Measurements from ENCODE around the gene ANKRD10. TPM values are rescaled to one million over a fixed set of nuclear protein-coding genes. Genes with fewer than 3 reads are reported as not detected.
"Not testable (repeated sequence)": the region's sequence is repeated elsewhere in the genome, so short reads cannot be mapped to it uniquely, and the experiment has no call there.

ANKRD10 gene
- total RNA-seq, 4 donors from 2014 or later = 19.3 to 62.9 (median 29.4) TPM

DNA sequence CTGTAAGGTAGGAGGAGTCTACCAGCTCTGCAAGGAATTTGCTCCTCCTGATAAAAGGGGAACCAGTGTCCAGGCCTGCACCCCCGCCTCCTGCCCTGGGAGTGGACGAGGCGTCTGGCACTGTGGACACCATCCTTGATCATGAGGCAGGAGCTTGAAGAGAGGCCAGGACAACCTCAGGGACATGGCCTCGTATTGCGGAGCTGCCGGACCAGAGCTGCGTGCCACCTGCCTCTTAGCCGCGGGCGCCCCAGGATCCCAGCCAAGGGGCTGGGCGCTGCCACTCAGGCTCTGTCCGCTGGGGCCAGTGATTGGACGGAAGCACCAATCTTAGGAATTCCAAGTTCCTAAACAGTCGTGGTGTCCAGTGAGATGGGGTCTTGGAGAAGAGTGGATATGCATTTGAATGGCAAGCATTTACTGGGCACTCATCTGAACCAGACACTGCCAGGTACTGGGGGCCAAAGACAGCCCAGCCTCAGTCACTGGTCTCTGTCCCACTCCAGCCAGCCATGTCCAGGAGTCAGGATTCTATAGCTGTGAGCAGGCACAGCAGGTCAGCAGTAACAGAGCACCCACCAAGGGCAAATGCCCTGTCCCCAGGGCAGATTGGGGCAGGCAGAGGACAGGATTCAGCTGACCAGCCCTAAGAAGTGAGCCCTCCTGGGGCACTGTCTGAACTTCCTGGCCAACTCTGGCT, 39.1 kb upstream of the ANKRD10 start:
- Histone ChIP-seq H3K27me3 (no peaks in the 10 kb centered on the region), H3K4me3 (no peak overlapping the region), H3K27ac (peak overlapping the region in 1 of 4 donors; percentile 69), H3K4me1 (peaks cover 0 to 17% (median 0%) of the 10 kb centered on the region in 3 donors), H3K9me3 (no peaks in the 10 kb centered on the region), H3K36me3 (no peaks in the 10 kb centered on the region)
- TF ChIP-seq POLR2A (IDR thresholded peaks at IDR 0.05) = no peak
- intact Hi-C loops (cut with DNase I) = no loop called here
- 60% methylated on average over 1 of the region's 14 CpGs; no CpG with 5 or more reads in 1 of the 2 donors for whole genome bisulfite sequencing, 2 donors
- DNase-seq = no peak

DNA sequence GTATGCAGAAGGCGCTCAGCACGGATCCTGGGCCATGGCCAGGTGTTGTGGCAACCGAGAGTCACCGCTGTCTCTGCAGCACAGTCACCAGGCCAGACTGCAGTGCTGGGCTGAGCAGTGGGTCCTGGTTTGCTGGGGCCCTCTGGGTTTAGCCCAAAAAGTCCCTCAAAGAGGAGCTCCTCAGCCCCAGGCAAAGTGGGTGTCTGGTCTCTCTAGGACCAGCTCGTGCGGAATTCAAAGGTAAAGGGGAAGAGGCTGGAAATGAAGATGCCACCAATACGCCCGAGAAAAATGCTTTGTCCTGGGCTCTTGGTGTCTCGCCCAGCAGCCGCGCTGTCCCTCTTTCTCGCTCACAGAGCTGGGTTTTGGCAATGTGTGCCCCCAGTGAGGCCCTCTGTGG, 38.5 kb upstream of the ANKRD10 start:
- H3K4me3 ChIP-seq = no peak overlapping the region
- peaks cover 0 to 17% (median 0%) of the 10 kb centered on the region in 3 donors for H3K4me1 ChIP-seq
- H3K27ac ChIP-seq = no peak overlapping the region
- 100% methylated on average over 1 to 10 of the region's 12 CpGs for WGBS, 2 donors
- H3K9me3 ChIP-seq = no peaks in the 10 kb centered on the region
- no peaks in the 10 kb centered on the region for H3K27me3 ChIP-seq
- TF ChIP-seq, protein P1, sequence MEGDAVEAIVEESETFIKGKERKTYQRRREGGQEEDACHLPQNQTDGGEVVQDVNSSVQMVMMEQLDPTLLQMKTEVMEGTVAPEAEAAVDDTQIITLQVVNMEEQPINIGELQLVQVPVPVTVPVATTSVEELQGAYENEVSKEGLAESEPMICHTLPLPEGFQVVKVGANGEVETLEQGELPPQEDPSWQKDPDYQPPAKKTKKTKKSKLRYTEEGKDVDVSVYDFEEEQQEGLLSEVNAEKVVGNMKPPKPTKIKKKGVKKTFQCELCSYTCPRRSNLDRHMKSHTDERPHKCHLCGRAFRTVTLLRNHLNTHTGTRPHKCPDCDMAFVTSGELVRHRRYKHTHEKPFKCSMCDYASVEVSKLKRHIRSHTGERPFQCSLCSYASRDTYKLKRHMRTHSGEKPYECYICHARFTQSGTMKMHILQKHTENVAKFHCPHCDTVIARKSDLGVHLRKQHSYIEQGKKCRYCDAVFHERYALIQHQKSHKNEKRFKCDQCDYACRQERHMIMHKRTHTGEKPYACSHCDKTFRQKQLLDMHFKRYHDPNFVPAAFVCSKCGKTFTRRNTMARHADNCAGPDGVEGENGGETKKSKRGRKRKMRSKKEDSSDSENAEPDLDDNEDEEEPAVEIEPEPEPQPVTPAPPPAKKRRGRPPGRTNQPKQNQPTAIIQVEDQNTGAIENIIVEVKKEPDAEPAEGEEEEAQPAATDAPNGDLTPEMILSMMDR (IDR thresholded peaks at IDR 0.05) = no peak
- H3K36me3 ChIP-seq = no peaks in the 10 kb centered on the region
- no peak for DNase-seq
- intact Hi-C loops (cut with DNase I) = no loop called here

DNA sequence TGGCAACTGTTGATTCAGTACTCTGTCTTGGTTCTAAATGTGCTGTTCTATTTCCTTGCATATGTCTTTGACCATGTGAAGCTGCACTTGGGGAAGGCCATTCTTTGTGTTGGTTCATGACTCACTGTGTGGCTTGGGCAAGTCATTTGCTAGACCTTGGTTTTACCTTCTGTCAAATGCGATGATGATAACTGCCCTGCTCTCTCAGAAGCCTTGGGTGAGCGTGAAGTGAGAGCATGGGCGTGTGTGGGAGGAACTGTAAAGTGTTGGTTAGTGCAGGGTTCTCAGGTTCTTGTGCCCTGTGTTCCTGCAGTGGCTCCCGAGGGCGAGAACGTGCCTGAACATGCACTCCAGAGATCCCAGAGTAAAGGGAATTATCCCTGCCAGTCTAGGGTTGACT, 37.3 kb upstream of the ANKRD10 start:
- DNase-seq; intact Hi-C loops (cut with DNase I): not testable (repeated sequence)
- WGBS, 2 donors = 45 to 61% methylated on average over 2 to 3 of the region's 6 CpGs

DNA sequence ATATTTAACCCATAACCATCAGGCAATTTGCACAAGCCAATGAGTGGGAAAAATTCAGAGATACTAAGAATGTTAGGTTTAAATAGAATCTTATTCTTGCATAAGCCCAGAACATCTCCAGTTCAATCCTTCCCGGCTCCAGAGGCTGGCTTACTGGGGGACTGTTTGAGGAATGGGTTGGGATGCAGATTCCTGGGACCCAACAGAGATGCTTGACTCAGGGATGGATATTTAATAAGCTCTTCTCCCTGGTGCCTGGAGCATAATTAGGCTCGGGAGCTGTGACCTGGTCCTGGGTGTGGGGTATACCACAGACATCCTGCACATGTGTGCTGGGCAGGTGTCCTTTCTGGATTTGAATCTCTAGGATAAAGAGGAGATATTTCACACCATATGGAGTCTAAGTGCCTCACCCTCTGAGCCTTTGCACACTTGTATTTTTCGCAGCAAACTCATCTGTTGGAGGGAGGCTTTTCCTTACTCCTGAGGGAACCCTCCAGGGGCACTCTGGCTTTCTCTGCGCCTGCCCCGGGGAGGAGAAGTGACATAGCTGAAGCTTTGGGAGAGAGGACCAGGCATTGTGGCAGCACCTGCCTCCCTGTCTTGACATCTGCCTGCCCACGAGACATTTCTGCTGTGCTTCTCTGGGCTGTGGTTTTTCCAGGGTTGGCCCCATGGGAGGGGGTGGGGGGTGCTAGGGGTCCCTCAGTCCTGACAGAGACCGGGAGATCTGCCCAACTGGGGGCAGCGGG, 36.1 kb upstream of the ANKRD10 start:
- H3K9me3 ChIP-seq = no peaks in the 10 kb centered on the region
- no peaks in the 10 kb centered on the region for H3K36me3 ChIP-seq
- intact Hi-C loops (cut with DNase I) = no loop called here
- TF ChIP-seq, protein P1 (IDR thresholded peaks at IDR 0.05) = no peak
- TF ChIP-seq POLR2A (IDR thresholded peaks at IDR 0.05) = no peak
- H3K27me3 ChIP-seq = no peaks in the 10 kb centered on the region
- 85 to 100% methylated on average over 1 to 6 of the region's 8 CpGs for WGBS, 2 donors
- peaks cover 0 to 17% (median 0%) of the 10 kb centered on the region in 3 donors for H3K4me1 ChIP-seq
- DNase-seq = no peak
- H3K27ac ChIP-seq = no peak overlapping the region
- H3K4me3 ChIP-seq = no peak overlapping the region

More for the DNA sequence above, 37.3 kb upstream of the ANKRD10 start:
- not testable (repeated sequence) for H3K4me3 ChIP-seq, H3K36me3 ChIP-seq, H3K27ac ChIP-seq, H3K27me3 ChIP-seq, H3K9me3 ChIP-seq
- peaks cover 0 to 17% (median 0%) of the 10 kb centered on the region in 3 donors for H3K4me1 ChIP-seq

DNA sequence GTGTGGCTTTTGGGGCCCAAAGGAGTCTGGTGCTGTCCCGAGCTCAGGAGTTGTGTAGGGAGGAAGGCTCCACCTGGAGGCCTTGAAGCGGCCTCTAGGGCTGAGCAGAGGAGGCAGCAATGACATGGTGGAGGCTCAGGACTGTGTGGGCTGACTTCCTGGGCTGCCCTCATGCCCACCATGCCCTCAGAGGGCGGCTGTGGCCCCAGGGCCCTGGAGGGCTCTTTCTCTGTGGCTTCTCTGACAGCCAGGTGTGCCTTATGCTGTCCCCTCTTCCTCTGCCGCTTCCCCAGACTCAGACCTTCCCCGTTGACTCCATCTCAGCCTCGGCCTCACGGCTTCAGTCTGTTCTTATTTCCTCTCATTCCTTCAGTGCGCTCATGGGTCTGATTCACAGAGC, 35.5 kb upstream of the ANKRD10 start:
- no peaks in the 10 kb centered on the region for H3K27me3 ChIP-seq
- TF ChIP-seq, protein P1 (IDR thresholded peaks at IDR 0.05) = no peak
- TF ChIP-seq POLR2A (IDR thresholded peaks at IDR 0.05) = no peak
- intact Hi-C loops (cut with DNase I) = no loop called here
- peaks cover 0 to 17% (median 0%) of the 10 kb centered on the region in 3 donors for H3K4me1 ChIP-seq
- H3K4me3 ChIP-seq = no peak overlapping the region
- H3K27ac ChIP-seq = no peak overlapping the region
- WGBS, 2 donors = 89 to 96% methylated on average over 6 to 7 of the region's 8 CpGs
- no peaks in the 10 kb centered on the region for H3K9me3 ChIP-seq
- no peaks in the 10 kb centered on the region for H3K36me3 ChIP-seq
- DNase-seq = no peak

DNA sequence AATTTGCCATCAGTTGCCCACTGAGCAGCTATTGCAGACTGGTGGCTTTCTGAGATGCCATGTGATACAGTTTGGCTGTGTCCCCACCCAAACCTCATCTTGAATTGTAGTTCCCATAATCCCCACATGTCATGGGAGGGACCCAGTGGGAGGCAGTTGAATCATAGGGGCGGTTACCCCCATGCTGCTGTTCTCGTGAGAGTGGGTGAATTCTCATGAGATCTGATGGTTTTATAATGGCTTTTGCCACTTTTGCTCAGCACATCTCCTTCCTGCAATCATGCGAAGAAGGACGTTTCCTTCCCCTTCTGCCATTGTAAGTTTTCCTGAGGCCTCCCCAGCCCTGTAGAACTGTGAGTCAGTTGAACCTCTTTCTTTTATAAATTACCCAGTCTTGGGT, 34.8 kb upstream of the ANKRD10 start:
- intact Hi-C loops (cut with DNase I) = loop anchor here (10.0 kb wide), 1 partner anchor 95 kb away; no protein-coding TSS in a partner anchor
- Histone ChIP-seq H3K36me3 (no peaks in the 10 kb centered on the region), H3K9me3 (no peaks in the 10 kb centered on the region), H3K27me3 (no peaks in the 10 kb centered on the region), H3K4me3 (no peak overlapping the region), H3K27ac (no peak overlapping the region), H3K4me1 (peaks cover 0 to 12% (median 0%) of the 10 kb centered on the region in 3 donors)
- no peak for DNase-seq
- TF ChIP-seq, protein P1 (IDR thresholded peaks at IDR 0.05) = no peak
- TF ChIP-seq POLR2A (IDR thresholded peaks at IDR 0.05) = no peak
- WGBS, 2 donors = 80 to 92% methylated on average over 4 of the region's 4 CpGs
